Measurements from ENCODE around the gene TSPAN33. TPM values are rescaled to one million over a fixed set of nuclear protein-coding genes. Genes with fewer than 3 reads are reported as not detected.

Gene TSPAN33
- total RNA-seq, 1 donor from 2014 or later: 6.2 TPM

DNA sequence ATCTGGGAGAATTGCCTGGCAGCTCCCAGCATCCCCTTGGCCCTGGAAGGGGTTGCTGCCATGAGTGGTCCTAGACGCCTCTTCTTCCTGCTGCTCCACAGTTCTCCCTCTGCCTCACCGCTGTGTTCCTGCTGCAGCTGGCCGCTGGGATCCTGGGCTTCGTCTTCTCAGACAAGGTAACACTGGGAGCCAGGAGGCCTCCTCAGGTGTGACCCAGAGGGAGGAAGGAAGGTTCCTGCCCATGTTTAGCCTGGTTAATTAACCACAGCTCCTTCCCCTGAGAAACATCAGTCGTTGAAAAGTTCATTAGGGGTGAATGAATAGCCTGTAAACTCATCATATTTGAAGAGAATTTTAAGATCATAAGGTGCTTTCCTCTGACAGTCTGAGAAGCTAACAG, 18.2 kb downstream of the TSPAN33 start:
- no peak for DNase-seq
- no peaks in the 10 kb centered on the region for H3K9me3 ChIP-seq
- H3K27me3 ChIP-seq: peaks cover 25% of the 10 kb centered on the region
- no peak for ATAC-seq
- H3K4me1 ChIP-seq: no peaks in the 10 kb centered on the region
- H3K4me3 ChIP-seq: no peak overlapping the region
- TF ChIP-seq, protein P1, sequence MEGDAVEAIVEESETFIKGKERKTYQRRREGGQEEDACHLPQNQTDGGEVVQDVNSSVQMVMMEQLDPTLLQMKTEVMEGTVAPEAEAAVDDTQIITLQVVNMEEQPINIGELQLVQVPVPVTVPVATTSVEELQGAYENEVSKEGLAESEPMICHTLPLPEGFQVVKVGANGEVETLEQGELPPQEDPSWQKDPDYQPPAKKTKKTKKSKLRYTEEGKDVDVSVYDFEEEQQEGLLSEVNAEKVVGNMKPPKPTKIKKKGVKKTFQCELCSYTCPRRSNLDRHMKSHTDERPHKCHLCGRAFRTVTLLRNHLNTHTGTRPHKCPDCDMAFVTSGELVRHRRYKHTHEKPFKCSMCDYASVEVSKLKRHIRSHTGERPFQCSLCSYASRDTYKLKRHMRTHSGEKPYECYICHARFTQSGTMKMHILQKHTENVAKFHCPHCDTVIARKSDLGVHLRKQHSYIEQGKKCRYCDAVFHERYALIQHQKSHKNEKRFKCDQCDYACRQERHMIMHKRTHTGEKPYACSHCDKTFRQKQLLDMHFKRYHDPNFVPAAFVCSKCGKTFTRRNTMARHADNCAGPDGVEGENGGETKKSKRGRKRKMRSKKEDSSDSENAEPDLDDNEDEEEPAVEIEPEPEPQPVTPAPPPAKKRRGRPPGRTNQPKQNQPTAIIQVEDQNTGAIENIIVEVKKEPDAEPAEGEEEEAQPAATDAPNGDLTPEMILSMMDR (IDR thresholded peaks at IDR 0.05): no peak
- intact Hi-C loops (cut with DNase I): loop anchor here (10.0 kb wide), 1 partner anchor 52 kb away; no protein-coding TSS in a partner anchor
- H3K36me3 ChIP-seq: no peaks in the 10 kb centered on the region
- H3K27ac ChIP-seq: no peak overlapping the region

DNA sequence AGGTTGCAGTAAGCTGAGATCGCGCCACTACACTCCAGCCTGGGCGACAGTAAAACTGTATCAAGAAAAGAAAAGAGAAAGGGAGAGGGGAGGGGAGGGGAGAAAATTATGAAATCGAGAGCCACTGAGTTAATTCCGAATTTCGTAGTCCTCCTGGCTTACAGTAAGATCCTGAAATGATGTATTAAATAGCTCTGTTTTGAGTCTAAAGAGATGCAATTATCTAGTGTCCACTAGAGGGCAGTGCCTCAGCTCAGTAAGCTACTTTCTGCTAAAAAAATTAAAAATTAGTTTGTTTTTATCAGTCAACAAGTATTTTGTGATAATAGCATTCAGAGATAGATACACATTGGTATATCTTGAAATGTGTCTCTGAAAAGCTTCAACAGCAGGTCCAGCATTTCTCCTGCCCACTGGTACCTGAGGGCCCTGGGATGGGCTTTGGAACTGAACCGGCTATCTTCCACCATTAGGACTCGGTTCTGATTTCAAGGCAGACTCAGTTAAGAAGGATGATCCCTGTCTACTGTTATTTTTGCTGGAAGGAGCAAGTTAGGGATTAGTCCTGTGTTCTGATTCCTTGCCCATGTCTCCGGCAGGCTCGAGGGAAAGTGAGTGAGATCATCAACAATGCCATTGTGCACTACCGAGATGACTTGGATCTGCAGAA, 19.5 kb downstream of the TSPAN33 start:
- ATAC-seq: peak; percentile 46
- intact Hi-C loops (cut with DNase I): loop anchor here (10.0 kb wide), 1 partner anchor 51 kb away; no protein-coding TSS in a partner anchor
- H3K9me3 ChIP-seq: no peaks in the 10 kb centered on the region
- H3K4me1 ChIP-seq: no peaks in the 10 kb centered on the region
- no peak overlapping the region for H3K4me3 ChIP-seq
- no peak overlapping the region for H3K27ac ChIP-seq
- peaks cover 29% of the 10 kb centered on the region for H3K27me3 ChIP-seq
- H3K36me3 ChIP-seq: no peaks in the 10 kb centered on the region
- TF ChIP-seq, protein P1 (IDR thresholded peaks at IDR 0.05): peak; percentile 84
- DNase-seq: no peak

DNA sequence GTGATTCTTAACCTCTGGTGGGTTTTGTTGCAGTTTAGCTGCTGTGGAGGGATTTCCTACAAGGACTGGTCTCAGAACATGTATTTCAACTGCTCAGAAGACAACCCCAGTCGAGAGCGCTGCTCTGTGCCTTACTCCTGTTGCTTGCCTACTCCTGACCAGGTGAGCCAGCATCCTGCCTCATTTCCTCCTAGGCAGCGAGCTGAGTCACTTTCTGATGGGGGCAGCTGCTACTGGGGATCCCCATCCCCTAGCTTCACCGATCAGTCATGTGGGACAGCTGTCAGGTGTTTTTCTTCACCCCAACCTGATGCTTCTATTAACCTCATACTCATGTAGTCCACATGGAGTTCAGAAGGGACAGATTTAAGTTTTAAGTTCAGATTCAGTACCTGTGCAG, 22.2 kb downstream of the TSPAN33 start:
- ATAC-seq: no peak
- intact Hi-C loops (cut with DNase I): loop anchor here (10.0 kb wide), 1 partner anchor 48 kb away; no protein-coding TSS in a partner anchor
- no peaks in the 10 kb centered on the region for H3K36me3 ChIP-seq
- DNase-seq: no peak
- no peak overlapping the region for H3K4me3 ChIP-seq
- peaks cover 5% of the 10 kb centered on the region for H3K4me1 ChIP-seq
- H3K27me3 ChIP-seq: peaks cover 33% of the 10 kb centered on the region
- TF ChIP-seq, protein P1 (IDR thresholded peaks at IDR 0.05): no peak
- no peaks in the 10 kb centered on the region for H3K9me3 ChIP-seq
- no peak overlapping the region for H3K27ac ChIP-seq

DNA sequence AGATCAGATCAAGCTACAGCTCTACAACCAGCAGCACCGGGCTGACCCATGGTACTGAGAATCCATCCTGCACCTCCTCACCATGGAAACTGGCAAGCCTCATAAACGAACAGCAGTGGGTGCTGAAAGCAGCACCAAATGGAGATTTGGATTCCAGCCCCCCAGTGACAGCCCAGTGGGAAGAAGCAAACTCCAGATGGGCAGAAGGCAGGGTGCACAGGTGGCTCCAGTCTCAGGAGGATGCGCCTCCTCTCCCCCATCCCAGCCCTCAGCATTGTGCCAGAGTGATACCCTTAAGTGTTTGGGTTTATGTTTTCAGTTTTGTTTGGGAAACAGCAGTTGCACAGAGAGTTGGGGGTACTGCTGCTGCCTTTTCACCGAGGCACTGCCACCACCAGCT, 23.3 kb downstream of the TSPAN33 start:
- no peak for DNase-seq
- H3K27ac ChIP-seq: no peak overlapping the region
- ATAC-seq: no peak
- H3K4me1 ChIP-seq: peaks cover 5% of the 10 kb centered on the region
- peaks cover 26% of the 10 kb centered on the region for H3K27me3 ChIP-seq
- intact Hi-C loops (cut with DNase I): loop anchor here (10.0 kb wide), 1 partner anchor 47 kb away; no protein-coding TSS in a partner anchor
- no peaks in the 10 kb centered on the region for H3K36me3 ChIP-seq
- no peaks in the 10 kb centered on the region for H3K9me3 ChIP-seq
- no peak overlapping the region for H3K4me3 ChIP-seq
- TF ChIP-seq, protein P1 (IDR thresholded peaks at IDR 0.05): no peak

DNA sequence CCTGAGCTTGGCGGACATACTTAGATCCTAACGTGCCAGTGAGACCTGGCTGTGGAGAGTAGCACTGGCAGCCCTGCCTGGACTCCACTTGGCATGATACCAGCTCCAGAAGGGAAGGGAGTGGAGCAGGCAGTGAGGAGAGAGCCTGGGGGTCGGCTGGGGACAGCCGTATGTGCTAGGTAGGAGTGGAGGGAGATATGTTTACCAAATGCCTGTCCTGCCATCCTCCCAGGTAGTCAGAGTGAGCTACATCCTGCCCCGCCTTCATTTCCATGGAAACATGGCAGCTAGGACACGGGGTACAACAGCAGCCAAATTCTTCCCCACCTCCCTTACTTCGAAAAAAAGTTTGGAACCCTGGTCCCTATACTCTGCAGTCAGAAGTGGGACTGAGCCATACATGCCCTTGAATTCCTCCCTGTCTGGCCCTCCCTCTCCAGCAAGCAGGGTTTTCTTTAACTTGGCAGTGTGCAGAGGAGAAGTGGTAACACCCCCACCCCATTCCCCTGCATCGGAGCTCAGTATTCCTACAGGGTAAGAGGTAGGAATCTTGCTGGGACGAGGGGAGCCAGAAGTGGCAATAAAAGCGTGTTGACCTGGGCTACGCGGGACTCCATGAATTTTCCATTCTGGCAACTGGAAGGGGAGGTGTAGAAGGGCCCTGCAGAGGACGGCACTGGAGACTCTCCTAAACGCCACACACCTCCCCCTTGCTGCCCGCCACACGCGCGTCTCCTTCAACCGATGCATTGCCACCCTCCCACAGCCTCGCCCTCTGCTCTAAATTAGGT, 23.9 kb downstream of the TSPAN33 start:
- H3K27ac ChIP-seq: no peak overlapping the region
- H3K9me3 ChIP-seq: no peaks in the 10 kb centered on the region
- peaks cover 5% of the 10 kb centered on the region for H3K4me1 ChIP-seq
- H3K36me3 ChIP-seq: no peaks in the 10 kb centered on the region
- H3K27me3 ChIP-seq: peaks cover 21% of the 10 kb centered on the region
- DNase-seq (peak; percentile 41), ATAC-seq (no peak)
- no peak overlapping the region for H3K4me3 ChIP-seq
- TF ChIP-seq, protein P1 (IDR thresholded peaks at IDR 0.05): no peak
- intact Hi-C loops (cut with DNase I): loop anchor here (10.0 kb wide), 1 partner anchor 46 kb away; no protein-coding TSS in a partner anchor
